ENCODE data around the gene ACKR2. TPM values are rescaled to one million over a fixed set of nuclear protein-coding genes. Genes with fewer than 3 reads are reported as not detected.

The ACKR2 gene
- polyA plus RNA-seq, 1 of the 3 experiments (the other 2 are of a cell fraction): 0.10 TPM

GRCh38 chr3:42829628-42830436 is 20.6 kb downstream of the ACKR2 start:
- H3K27me3 ChIP-seq (ENCODE audit: insufficient read depth): no peaks in the 10 kb centered on the region; the same call in 1 of the 2 replicates
- WGBS (ENCODE audit: low lambda C conversion rate): 63% methylated on average over 5 of the region's 5 CpGs
- POLR2A ChIA-PET: no interaction called here
- H3K9ac ChIP-seq: no peak overlapping the region
- DNase-seq: no peak
- TF ChIP-seq RXRA (IDR thresholded peaks at IDR 0.05; ENCODE audit: borderline replicate concordance, low read depth): no peak
- TF ChIP-seq TAF1 (IDR thresholded peaks at IDR 0.05; ENCODE audit: borderline replicate concordance, low read depth, low read length): no peak
- no peak for TF ChIP-seq RAD21 (IDR thresholded peaks at IDR 0.05; ENCODE audit: low read length)
- no peak for TF ChIP-seq GABPA (IDR thresholded peaks at IDR 0.05; ENCODE audit: low read depth)
- TF ChIP-seq TEAD4 (IDR thresholded peaks at IDR 0.05; ENCODE audit: borderline replicate concordance, insufficient read depth): no peak
- no peak for TF ChIP-seq USF2 (IDR thresholded peaks at IDR 0.05; ENCODE audit: borderline replicate concordance, low read depth, low read length)
- TF ChIP-seq MEF2A (IDR thresholded peaks at IDR 0.05; ENCODE audit: borderline replicate concordance, low read depth): no peak
- no peak for TF ChIP-seq IRF3 (IDR thresholded peaks at IDR 0.05; ENCODE audit: low read depth, low read length)
- no peak for TF ChIP-seq RCOR1 (IDR thresholded peaks at IDR 0.05; ENCODE audit: low read length)
- no peak for TF ChIP-seq REST (IDR thresholded peaks at IDR 0.05; ENCODE audit: low read depth, low read length)
- TF ChIP-seq GATA2 (CRISPR knock-in tag; IDR thresholded peaks at IDR 0.05): no peak
- TF ChIP-seq TCF12 (IDR thresholded peaks at IDR 0.05): no peak
- TF ChIP-seq NRF1 (IDR thresholded peaks at IDR 0.05; ENCODE audit: low read depth, low read length): no peak
- no peak for TF ChIP-seq SIN3A (IDR thresholded peaks at IDR 0.05; ENCODE audit: borderline replicate concordance, low read depth, low read length)
- H3K27ac ChIP-seq (ENCODE audit: low read depth in 2 of 2, low read length in 1 of 2): no peak overlapping the region
- H3F3A ChIP-seq (replicated peaks; ENCODE audit: insufficient read depth): no peaks in the 10 kb centered on the region
- H2AFZ ChIP-seq (ENCODE audit: low read depth): no peak overlapping the region
- no peaks in the 10 kb centered on the region for H3K9me2 ChIP-seq
- H3K4me1 ChIP-seq (ENCODE audit: control insufficient read depth in 1 of 2, insufficient read depth in 2 of 2, low read depth in 1 of 2, low read length in 1 of 2): peaks cover 0 to 3% of the 10 kb centered on the region in 2 experiments; a peak in 2 of 4 replicates
- CTCF ChIA-PET: interaction anchor here (0.6 to 3.6 kb wide), 31 partner anchors 9 to 710 kb away, joined by 3 to 63 read pairs (median 5); partner anchors contain the start of gene CYP8B1
- no peaks in the 10 kb centered on the region for H4K20me1 ChIP-seq (ENCODE audit: insufficient read depth)
- no peaks in the 10 kb centered on the region for H3K9me3 ChIP-seq
- no peaks in the 10 kb centered on the region for H3K36me3 ChIP-seq (replicated peaks in 1 of 2; ENCODE audit: control insufficient read depth in 1 of 2, insufficient read depth in 2 of 2, low read length in 1 of 2)
- H3K4me3 ChIP-seq (ENCODE audit: low read depth in 2 of 2, low read length in 1 of 2): no peak overlapping the region
- H3K79me2 ChIP-seq (ENCODE audit: insufficient read depth): no peaks in the 10 kb centered on the region
- H3K4me2 ChIP-seq: no peak overlapping the region
